ENCODE results near the gene STX11.

- TF ChIP-seq CEBPB (IDR thresholded peaks at IDR 0.05) (no peak), MYC (IDR thresholded peaks at IDR 0.05; ENCODE audit: borderline replicate concordance, low read length) (no peak), POLR2A (IDR thresholded peaks at IDR 0.05; ENCODE audit: low read length) (no peak), CTCF (IDR thresholded peaks at IDR 0.05) (no peak), ATOH8 (CRISPR knock-in tag; IDR thresholded peaks at IDR 0.05; ENCODE audit: low read depth) (no peak)
Observed at GRCh38 chr6:144134737-144135136, 15.6 kb upstream of the STX11 start.

Measured in A549 (cell line).